Fibroblast of skin of scalp (primary cell): ENCODE results near the gene TMEM59L.
A peak's percentile ranks its signal among the peaks of the same experiment; 100 is the strongest.

ENCODE experiments used
- DNase-seq: peaks from one replicate; pipeline ENCODE4 v3.0.0-alpha.2; 2013

TMEM59L gene

DNA sequence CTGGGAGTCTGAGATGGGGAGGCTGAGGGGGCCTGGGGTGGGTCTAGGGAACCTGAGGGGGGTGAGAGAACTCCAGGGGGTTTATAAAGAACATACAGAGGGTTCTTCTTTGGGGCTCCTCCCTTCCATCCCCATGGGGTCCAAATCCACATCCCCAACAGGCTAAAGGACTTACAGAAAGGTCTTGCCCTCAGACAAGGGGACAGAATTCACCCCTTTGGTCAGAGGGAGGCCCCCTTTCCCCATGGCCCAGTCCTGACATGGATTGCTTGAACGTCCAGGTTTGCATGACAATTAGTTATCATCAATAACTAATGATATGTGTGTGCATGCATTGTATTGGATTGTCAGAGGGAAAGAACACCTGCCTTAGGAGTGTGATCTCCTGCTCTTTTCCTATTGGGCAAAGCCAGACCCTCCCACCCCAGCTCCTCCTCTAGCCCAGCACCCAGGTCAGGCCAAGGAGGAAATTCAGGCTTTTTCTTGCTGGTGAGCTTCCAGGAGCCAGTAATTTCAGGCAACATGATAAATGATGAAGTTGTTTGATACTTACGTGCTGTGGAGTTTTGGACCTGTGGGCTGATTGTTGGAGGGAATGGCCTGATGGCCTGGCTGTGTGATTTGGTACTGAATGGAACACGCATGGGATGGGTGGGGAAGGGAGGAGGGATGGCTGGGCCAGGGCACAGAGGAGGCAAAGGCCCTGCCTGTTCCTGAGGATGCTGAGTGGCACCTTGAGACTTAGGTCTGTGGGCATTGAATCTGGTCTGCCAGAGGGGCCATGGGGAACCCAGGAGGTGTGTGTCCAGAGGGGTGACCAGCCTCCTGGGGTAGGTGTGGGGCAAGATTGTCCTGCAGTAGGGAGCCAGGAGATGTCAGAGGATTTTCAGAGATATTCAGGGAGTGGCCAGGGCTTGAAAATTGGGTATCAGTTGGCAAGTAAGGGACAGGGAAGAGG is 25.3 kb downstream of the TMEM59L start:
- no peak for DNase-seq

- DNase-seq: no peak
Measured at GRCh38 chr19:18639706-18640243, 27.1 kb downstream of the TMEM59L start.

- no peak for DNase-seq
Measured at GRCh38 chr19:18644196-18645034, 31.7 kb downstream of the TMEM59L start.

DNA sequence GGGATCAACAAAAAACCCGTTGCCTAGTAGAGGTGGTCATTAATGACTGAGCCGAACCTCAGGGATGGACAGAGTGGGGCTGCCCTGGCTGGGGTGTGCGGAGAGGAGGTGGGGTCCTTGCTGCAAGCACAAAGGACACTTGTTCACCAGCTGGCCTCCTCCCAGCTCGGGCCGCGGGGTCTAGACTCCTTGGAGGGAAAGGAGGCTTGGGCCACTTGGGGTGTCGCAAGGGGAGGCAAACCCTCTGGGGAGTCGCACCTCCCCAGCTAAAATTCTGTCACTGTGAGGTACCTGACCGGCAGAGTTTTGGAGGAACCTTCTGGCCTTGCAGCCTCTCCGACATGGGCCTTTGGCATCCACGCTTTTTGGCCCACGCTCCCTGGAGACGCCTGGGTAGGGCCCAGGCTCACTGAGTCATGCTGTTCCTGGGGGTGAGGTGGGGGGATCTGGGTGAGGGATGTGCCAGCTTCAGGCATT is 32.4 kb downstream of the TMEM59L start:
- DNase-seq: no peak

GRCh38 chr19:18646535-18647370 is 34.1 kb downstream of the TMEM59L start:
- DNase-seq: no peak

DNA sequence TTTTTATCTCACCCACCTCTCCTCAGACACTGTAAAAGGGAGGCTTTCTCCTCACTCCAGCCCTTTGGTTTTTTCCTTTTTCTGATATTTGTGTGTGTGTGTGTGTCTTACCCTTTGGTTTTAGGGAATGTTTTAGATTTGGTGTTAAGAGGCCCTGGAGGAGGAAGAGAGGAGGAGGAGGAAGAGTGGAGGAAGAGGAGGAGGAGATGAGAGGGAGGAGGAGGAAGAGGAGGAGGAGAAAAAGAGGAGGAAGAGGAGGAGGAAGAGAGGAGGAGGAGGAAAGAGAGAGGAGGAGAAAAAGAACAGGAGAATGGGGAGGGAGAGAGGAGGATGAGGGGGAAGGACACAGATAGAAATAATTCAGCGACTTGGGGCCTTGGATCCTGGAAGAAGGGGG is 34.7 kb downstream of the TMEM59L start:
- no peak for DNase-seq

DNA sequence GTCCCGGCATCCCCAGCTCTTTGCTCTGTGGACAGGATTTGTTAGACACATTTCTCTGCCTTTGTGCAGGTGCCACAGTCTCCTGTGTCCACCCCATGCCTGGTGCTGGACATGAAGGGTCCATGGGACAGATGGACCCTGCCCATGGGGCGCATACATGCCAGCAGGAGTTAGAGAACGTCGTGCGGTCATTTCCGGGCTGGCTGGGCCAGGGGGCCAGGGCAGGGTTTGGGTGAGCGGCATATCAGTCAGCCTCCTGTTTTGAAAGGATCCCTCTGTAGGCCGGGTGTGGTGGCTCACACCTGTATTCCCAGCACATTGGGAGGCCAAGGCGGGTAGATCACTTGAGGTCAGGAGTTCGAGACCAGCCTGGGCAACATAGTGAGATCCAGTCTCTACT is 35.1 kb downstream of the TMEM59L start:
- no peak for DNase-seq

- DNase-seq: no peak
Measured at GRCh38 chr19:18648973-18649315, 36.3 kb downstream of the TMEM59L start.

DNA sequence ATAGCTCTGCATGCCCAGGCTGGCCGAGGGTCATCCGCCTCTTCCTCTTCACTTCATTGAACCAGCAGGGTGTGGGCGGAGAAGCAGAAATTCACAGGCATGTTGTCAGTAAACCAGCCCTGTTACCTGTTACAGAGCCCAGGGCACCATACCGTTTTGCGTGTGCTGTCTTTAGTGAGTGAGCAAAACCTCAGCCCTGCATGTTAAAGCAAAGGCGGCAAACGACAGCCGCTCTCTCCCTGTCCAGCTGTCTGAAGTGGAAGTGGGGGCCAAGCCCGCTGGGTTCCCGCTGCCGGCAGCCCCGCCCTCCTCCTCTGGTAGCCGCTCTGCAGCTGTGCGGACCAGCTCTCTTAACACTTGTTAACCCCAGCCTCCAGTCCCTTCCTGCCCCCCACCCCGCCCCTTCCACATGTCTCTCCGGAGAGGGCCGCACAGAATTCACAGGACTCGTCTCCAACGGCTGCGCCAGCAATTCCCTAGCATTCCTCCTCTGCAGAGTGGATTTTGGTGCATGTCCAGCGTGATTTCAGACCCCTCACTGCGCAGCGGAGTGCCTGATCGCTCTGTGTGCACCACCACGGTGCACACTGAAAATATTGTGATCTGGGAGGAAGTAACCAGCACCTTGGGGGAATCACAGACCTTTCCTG is 36.8 kb downstream of the TMEM59L start:
- DNase-seq: peak; percentile 45

- no peak for DNase-seq
Measured at GRCh38 chr19:18650021-18650390, 37.3 kb downstream of the TMEM59L start.

DNA sequence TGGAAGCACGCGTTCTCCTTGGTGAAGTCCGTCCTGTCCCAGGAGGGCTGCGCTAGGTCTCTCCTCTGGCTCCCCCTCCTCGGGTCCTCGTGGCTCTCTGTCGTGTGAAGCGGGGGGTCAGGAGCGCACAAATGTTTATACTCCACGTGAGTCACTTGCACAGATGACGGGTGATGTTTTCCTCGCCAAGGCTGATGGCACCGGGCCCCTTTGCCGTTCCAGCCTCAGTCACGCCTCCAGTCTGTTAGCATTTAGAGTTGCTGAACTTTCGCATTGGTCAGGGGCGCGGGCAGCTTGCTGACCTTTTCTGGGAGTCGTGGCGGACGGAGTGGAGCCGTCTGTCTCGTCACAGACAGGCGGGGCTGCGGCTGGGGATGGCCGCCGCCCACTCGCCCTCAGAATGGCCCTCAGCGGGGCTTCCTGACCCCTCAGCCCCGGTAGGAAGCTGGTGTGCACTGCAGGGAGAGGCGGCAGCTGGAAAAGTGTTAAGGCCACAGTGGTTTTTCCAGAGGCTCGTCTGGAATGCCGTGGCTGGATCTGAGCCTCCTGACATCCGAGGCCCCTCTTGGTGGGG is 37.9 kb downstream of the TMEM59L start:
- peak; percentile 29 for DNase-seq

GRCh38 chr19:18651300-18651699 is 38.6 kb downstream of the TMEM59L start:
- DNase-seq: no peak

- no peak for DNase-seq
Measured at GRCh38 chr19:18651733-18652132, 39.1 kb downstream of the TMEM59L start.

DNA sequence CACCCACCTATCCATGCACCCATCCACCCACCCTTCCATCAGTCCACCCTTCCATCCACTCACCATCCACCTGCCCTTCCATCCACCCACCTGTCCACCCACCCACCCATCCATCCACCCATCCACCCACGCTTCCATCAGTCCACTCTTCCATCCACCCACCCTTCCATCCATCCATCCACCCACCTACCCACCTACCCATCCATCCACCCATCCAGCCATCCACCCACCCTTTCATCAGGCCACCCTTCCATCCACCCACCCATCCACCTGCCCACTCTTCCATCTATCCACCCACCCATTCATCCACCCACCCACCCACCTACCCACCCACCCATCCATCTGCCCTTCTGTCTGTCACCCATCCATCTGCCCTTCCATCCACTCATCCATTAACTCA is 41.2 kb downstream of the TMEM59L start:
- no peak for DNase-seq

DNA sequence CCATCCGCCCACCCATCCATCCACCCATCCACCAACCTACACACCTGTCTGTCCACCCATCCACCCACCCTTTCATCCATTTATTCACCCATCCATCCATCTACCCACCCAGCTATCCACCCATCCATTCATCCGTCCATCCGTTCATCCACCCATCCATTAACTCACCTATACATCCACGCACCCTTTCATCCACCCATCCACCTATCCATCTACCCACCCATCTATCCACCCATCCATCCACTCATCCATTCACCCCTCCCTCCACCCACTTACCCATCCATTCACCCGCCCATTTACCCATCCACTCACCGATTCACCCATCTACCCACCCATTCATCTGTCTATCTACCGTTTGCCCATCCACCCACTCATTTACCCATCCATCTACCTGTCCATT is 41.8 kb downstream of the TMEM59L start:
- DNase-seq: no peak

- DNase-seq: no peak
Measured at GRCh38 chr19:18655173-18655844, 42.6 kb downstream of the TMEM59L start.

- DNase-seq: no peak
Measured at GRCh38 chr19:18656337-18657086, 43.8 kb downstream of the TMEM59L start.

- peak; percentile 34 for DNase-seq
Measured at GRCh38 chr19:18657590-18658365, 45.1 kb downstream of the TMEM59L start.

DNA sequence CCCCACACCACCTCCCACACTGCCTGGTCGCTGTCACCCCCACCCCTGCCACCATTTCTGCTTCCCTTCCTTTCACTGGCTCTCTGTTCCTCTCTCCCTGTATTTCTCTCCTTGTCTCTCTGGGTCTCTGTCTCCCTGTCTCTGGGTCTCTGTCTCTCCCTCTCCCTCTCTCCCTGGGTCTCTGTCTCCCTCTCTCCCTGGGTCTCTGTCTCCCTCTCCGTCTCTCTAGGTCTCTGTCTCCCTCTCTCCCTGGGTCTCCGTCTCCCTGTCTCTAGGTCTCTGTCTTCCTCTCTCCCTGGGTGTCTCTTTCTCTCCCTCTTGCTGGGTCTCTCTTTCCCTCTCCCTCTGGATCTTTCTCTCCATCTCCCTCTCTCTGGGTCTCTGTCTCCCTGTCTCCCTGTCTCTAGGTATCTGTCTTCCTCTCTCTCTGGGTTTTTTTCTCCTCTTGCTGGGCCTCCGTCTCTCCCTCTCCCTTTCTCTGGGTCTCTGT is 45.7 kb downstream of the TMEM59L start:
- DNase-seq: no peak
